Stimulated activated CD4-positive, alpha-beta T cell treated with anti-CD3 and anti-CD28 coated beads, Interleukin-4, amount 100 ng/mL, for 1 hour (primary cell): ENCODE data around the gene TMEM39A.

Experiments used
- DNase-seq: peaks from one replicate; pipeline ENCODE4 v3.0.0-alpha.2; 2020

Gene TMEM39A

DNA sequence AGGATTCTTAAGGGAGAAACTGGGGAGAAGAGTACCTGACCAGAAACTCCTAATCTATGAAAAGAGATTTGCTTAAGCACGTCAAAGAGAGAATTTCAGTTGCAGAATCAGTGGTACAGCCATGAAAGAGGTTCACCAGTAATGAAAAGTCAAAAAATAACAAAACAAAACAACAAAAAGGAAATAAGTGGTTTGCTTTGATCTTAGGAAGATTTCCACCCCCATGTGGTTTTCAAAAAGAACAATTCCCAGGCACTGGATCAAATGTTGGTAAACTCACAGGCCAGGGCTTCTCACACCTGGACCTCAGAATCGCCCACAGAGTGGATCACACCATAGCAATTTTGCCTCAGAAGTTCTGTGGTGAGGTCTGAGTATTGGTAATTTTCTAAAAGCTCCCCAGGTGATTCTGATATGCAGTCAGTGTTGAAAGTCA, 67.5 kb downstream of the TMEM39A start:
- no peak for DNase-seq

DNA sequence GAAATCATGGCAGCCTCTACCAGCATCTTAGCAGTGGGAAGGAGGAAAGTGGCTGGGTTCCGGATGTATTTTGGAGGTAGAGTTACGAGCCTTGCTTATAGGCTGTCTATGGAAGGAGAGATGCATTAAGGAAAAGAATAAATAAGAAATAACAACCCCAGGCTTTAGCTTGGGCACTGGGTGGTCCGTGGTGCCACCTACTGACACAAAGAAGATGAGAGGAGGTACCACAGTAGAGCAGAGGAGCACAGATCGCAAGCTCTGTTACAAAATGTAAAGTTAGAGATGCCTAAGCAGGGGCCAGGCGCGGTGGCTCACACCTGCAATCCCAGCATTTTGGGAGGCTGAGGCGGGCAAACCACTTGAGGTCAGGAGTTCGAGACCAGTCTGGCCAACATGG, 74.8 kb downstream of the TMEM39A start:
- DNase-seq, result no peak

DNA sequence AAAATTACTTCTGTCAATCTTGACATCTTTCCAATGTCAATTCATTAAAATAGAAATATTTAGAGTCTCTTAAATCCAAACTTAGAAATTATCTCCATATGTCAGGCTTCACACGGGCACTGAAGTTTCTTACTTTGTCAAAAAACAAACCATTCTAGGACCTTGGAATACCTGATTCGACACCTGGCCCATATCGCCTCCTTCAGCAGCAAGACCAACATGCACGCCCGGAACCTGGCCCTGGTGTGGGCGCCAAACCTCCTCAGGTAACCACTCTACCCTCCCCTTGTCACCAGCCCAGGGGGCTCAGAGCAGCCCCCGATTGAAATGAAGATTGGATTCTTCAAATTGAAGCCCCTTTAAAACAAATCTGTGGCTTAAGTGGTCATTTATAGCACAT, 81.3 kb downstream of the TMEM39A start:
- no peak for DNase-seq

DNA sequence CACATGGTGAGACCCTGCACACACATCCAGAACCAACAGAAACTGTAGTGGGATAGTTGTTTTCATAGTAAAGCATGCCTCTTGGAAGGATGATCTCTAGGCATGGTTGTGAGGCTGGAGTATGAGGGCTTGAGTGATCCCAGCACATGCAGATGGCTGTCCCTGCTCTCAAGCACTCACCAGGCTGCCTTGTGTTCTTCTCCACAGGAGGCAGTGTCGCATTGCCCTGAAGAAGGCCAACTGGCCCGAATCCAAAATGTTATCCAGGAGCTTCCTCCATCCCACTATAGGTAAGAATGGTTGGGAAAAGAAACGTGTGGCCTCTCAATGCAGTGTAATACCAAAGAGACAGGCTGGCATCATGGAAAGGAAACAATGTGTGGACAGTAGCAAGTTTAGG, 82.7 kb downstream of the TMEM39A start:
- no peak for DNase-seq
